ENCODE measurements around the gene BCR.
A peak's percentile ranks its signal among the peaks of the same experiment; 100 is the strongest.

The BCR gene

GRCh38 chr22:23241562-23242472 is 61.5 kb downstream of the BCR start:
- no peak for DNase-seq (ENCODE audit: low spot score)
- in situ Hi-C loops (cut with MboI; ENCODE audit: low pct_unique_long_range_greater_than_20kb, low sequenced_read_pairs, unreplicated experiment): no loop called here
- no peak for TF ChIP-seq CTCF (IDR thresholded peaks at IDR 0.05; ENCODE audit: extremely low read depth, insufficient read depth, missing control alignments)

DNA sequence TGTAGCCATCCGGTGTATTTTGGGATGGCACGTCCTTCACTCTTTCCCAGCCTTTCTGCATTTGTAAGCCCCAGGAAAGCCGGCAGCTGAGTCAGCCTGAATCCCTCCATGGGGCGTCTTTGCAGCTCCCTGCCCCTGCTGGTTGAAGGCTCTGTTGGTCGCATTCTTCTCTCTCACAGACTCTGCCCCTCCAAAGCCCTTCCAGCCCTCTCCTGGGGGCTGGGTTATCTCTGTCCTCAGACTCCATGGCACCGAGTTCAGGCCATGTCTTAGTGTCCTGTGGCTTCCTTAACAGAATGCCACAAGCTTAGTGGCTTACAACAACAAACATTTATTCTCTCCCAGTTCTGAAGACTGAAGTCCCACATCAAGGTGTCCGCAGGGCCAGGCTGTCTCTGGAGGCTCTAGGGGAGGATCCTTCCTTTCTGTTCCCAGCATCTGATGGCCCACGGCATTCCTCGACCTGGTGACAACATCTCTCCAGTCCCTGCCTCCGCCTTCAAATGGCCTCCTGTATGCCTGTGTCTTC is 62.2 kb downstream of the BCR start:
- DNase-seq (ENCODE audit: low spot score): no peak
- TF ChIP-seq CTCF (IDR thresholded peaks at IDR 0.05; ENCODE audit: extremely low read depth, insufficient read depth, missing control alignments): no peak
- in situ Hi-C loops (cut with MboI; ENCODE audit: low pct_unique_long_range_greater_than_20kb, low sequenced_read_pairs, unreplicated experiment): no loop called here

GRCh38 chr22:23243006-23243573 is 62.8 kb downstream of the BCR start:
- DNase-seq (ENCODE audit: low spot score): peak; percentile 74
- no peak for TF ChIP-seq CTCF (IDR thresholded peaks at IDR 0.05; ENCODE audit: extremely low read depth, insufficient read depth, missing control alignments)
- in situ Hi-C loops (cut with MboI; ENCODE audit: low pct_unique_long_range_greater_than_20kb, low sequenced_read_pairs, unreplicated experiment): no loop called here

GRCh38 chr22:23243859-23244689 is 63.8 kb downstream of the BCR start:
- TF ChIP-seq CTCF (IDR thresholded peaks at IDR 0.05; ENCODE audit: extremely low read depth, insufficient read depth, missing control alignments): no peak
- DNase-seq (ENCODE audit: low spot score): no peak
- in situ Hi-C loops (cut with MboI; ENCODE audit: low pct_unique_long_range_greater_than_20kb, low sequenced_read_pairs, unreplicated experiment): no loop called here

GRCh38 chr22:23244690-23245044 is 64.4 kb downstream of the BCR start:
- no peak for TF ChIP-seq CTCF (IDR thresholded peaks at IDR 0.05; ENCODE audit: extremely low read depth, insufficient read depth, missing control alignments)
- no peak for DNase-seq (ENCODE audit: low spot score)
- in situ Hi-C loops (cut with MboI; ENCODE audit: low pct_unique_long_range_greater_than_20kb, low sequenced_read_pairs, unreplicated experiment): no loop called here

- DNase-seq (ENCODE audit: low spot score): no peak
- in situ Hi-C loops (cut with MboI; ENCODE audit: low pct_unique_long_range_greater_than_20kb, low sequenced_read_pairs, unreplicated experiment): no loop called here
- TF ChIP-seq CTCF (IDR thresholded peaks at IDR 0.05; ENCODE audit: extremely low read depth, insufficient read depth, missing control alignments): no peak
Observed at GRCh38 chr22:23245045-23245798, 64.9 kb downstream of the BCR start.

Data from GM13977 (cell line).